Heart left ventricle (tissue), 16 donors: ENCODE results near the gene DUSP22. TPM values are rescaled to one million over a fixed set of nuclear protein-coding genes. Genes with fewer than 3 reads are reported as not detected.
A peak's percentile ranks its signal among the peaks of the same experiment; 100 is the strongest.

Source experiments
- ATAC-seq, 4 donors: fragments of 200-7000 bp; cut with Tn5 transposase; one replicate each; pipeline ENCODE4 v1.9.1; 2020 to 2022; ENCODE audit warnings: moderate library complexity in 4 of 4, mild to moderate bottlenecking in 3 of 4, moderate number of reproducible peaks in 1 of 4
- DNase-seq, 5 donors: peaks; one replicate each; pipeline ENCODE4 v3.0.0-alpha.2; 2020
- H3K27ac ChIP-seq, 12 donors: fragments of 200-600 bp; sonication (generic) in 4 of 12; one replicate each; pipeline versions ENCODE4 v1.5.0 to v1.8.0; 2016 to 2022; ENCODE audit warnings: mild to moderate bottlenecking in 2 of 12
- H3K27me3 ChIP-seq, 9 donors: fragments of 200-600 bp; sonication (generic) in 2 of 9; one replicate each; pipeline versions ENCODE4 v1.5.1 to v1.8.0; 2016 to 2022; ENCODE audit warnings: mild to moderate bottlenecking in 3 of 9
- H3K36me3 ChIP-seq, 9 donors: fragments of 200-600 bp; sonication (generic) in 2 of 9; one replicate each; pipeline versions ENCODE4 v1.5.0 to v1.8.0; 2018 to 2022; ENCODE audit warnings: mild to moderate bottlenecking in 2 of 9
- H3K4me1 ChIP-seq, 12 donors: fragments of 200-600 bp; sonication (generic) in 4 of 12; one replicate each; pipeline versions ENCODE4 v1.5.0 to v1.8.0; 2016 to 2022; ENCODE audit warnings: mild to moderate bottlenecking in 3 of 12
- H3K4me3 ChIP-seq, 12 donors: fragments of 200-600 bp; sonication (generic) in 4 of 12; one replicate each; pipeline versions ENCODE4 v1.5.0 to v1.8.0; 2017 to 2022; ENCODE audit warnings: mild to moderate bottlenecking in 9 of 12, moderate library complexity in 4 of 12
- H3K9me3 ChIP-seq, 12 donors: fragments of 200-600 bp; sonication (generic) in 4 of 12; one replicate each; pipeline versions ENCODE4 v1.5.0 to v1.8.0; 2016 to 2022; ENCODE audit warnings: mild to moderate bottlenecking in 1 of 12
- POLR2A ChIP-seq, 2 donors: fragments of 450-650 bp; IDR thresholded peaks; one replicate each; pipeline ENCODE4 v1.6.1; 2017; ENCODE audit warnings: antibody characterized with exemption in 2 of 2, mild to moderate bottlenecking in 2 of 2, moderate library complexity in 2 of 2
- WGBS, 4 donors: extraction: QIAGEN DNeasy Blood & Tissue Kit in 2 of 4; methylation state at CpG; one replicate each; pipeline versions ENCODE4 v1.1.5 to v1.1.7; 2013 to 2018; 5-methylcytosine and 5-hydroxymethylcytosine counted together
- intact Hi-C, 10 donors: fragments of 100-400 bp; cut with DNase I; formaldehyde crosslinking; loops; one replicate each; pipeline versions ENCODE4 v1.11.1 to v1.14.2; 2022
- polyA plus RNA-seq, 2 donors: library from polyadenylated mRNA; stranded (reverse); fragments of 200-250 nt; gene quantifications; one replicate each; pipeline ENCODE4 v1.2.3, GENCODE V29; 2013
- total RNA-seq, 9 donors: library from RNA; depleted of rRNA in 2 of 9; stranded (reverse); fragments of >200 nt in 2 of 9; fragmentation: NEBNext Ultra II Directional in 3 of 9; extraction: Animal tissue kit (Norgen Biotek cat#: 25700) in 3 of 9; gene quantifications; one replicate each; pipeline versions ENCODE4 v1.1.0 to v1.2.4, GENCODE V29; 2016 to 2023
- TF ChIP-seq, protein P1 (sequence below), 12 donors: fragments of 200-600 bp; sonication (generic) in 4 of 12; IDR thresholded peaks; one replicate each; pipeline versions ENCODE4 v1.5.0 to v1.8.0; 2018 to 2022; ENCODE audit warnings: antibody characterized with exemption in 12 of 12, mild to moderate bottlenecking in 5 of 12
- donor health status: ischemic (EF 13 %, LVEDD 7.1; RV severe dilation, severe dysfunction).
- donor health status: healthy with polysubstance abuse.
- donor health status: DM: no; HTN: yes; CAD: no.
- donor health status: DM: no; HTN: no; CAD: no.
- donor health status: ischemic (EF 25% LVEDD 6.9; RV normal size, moderate dysfunction).
- donor health status: ischemic (EF 25% LVEDD 5.7; RV mildly dilated, moderate dysfunction).
- donor health status: healthy.
- donor health status: DM: yes; HTN: yes; CAD: no.
- donor health status: ischemic (EF 35%, LVEDD 5.7; RV mildly dilated, moderate dysfunction).
- donor health status: nonischemic (EF 11% LVEDD 7.7; RV severe dilation, severe dysfunction).
- donor health status: DM: yes; HTN: yes; CAD: no.
- donor health status: PGD.
- donor health status: ischemic (EF 29% LVEDD 5.4; RV normal size, mild dysfunction).
- donor health status: nonischemic (EF 23%, LVEDD 6.1; RV moderate dilation, normal function).

The DUSP22 gene
- total and polyA plus RNA-seq, 11 donors: 33.4 to 79.9 (median 48.2) TPM

- ATAC-seq (peak in 1 of 4 donors; percentile 4), DNase-seq (peak in 1 of 5 donors; percentile 17)
- intact Hi-C loops: loop anchor here in 1 of 10 donors (10.0 kb wide), 1 partner anchor 142 kb away; no protein-coding TSS in a partner anchor
- no peak overlapping the region for H3K4me3 ChIP-seq
- no peak overlapping the region for H3K27ac ChIP-seq
- H3K27me3 ChIP-seq: peaks cover 0 to 39% (median 6%) of the 10 kb centered on the region in 9 donors
- TF ChIP-seq, protein P1, sequence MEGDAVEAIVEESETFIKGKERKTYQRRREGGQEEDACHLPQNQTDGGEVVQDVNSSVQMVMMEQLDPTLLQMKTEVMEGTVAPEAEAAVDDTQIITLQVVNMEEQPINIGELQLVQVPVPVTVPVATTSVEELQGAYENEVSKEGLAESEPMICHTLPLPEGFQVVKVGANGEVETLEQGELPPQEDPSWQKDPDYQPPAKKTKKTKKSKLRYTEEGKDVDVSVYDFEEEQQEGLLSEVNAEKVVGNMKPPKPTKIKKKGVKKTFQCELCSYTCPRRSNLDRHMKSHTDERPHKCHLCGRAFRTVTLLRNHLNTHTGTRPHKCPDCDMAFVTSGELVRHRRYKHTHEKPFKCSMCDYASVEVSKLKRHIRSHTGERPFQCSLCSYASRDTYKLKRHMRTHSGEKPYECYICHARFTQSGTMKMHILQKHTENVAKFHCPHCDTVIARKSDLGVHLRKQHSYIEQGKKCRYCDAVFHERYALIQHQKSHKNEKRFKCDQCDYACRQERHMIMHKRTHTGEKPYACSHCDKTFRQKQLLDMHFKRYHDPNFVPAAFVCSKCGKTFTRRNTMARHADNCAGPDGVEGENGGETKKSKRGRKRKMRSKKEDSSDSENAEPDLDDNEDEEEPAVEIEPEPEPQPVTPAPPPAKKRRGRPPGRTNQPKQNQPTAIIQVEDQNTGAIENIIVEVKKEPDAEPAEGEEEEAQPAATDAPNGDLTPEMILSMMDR (IDR thresholded peaks at IDR 0.05): no peak
- WGBS, 4 donors: 72 to 78% (median 75%) methylated on average over 19 of the region's 19 CpGs
- H3K36me3 ChIP-seq: no peaks in the 10 kb centered on the region
- H3K4me1 ChIP-seq: no peaks in the 10 kb centered on the region
- H3K9me3 ChIP-seq: peaks cover 0 to 12% (median 0%) of the 10 kb centered on the region in 12 donors
These were observed 74.4 kb downstream of the DUSP22 start for GRCh38 chr6:366389-367297.

DNA sequence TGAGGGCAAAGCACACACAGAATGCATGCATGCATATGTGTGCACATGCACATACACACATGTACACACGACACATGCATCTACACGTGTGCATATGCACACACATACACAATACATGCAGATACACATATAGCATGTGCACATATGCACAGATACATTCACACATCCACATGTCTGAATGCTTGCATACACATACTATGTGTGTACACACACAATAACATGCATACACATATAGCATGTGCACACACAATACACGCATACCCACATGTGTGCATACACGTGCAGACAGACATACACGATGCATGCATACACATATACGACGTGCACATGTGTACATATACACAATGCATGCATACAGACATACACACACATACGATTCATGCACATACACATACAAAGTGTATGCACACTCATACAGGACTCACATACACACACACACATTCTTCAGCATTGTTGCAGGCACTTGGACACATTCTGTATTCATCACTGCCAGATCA, 75.1 kb downstream of the DUSP22 start:
- intact Hi-C loops: loop anchor here in 1 of 10 donors (10.0 kb wide), 1 partner anchor 143 kb away; no protein-coding TSS in a partner anchor
- 77 to 84% (median 81%) methylated on average over 8 of the region's 8 CpGs for WGBS, 4 donors
- TF ChIP-seq POLR2A (IDR thresholded peaks at IDR 0.05): no peak
- TF ChIP-seq, protein P1 (IDR thresholded peaks at IDR 0.05): no peak
- Histone ChIP-seq H3K9me3 (peaks cover 0 to 12% (median 0%) of the 10 kb centered on the region in 12 donors), H3K27ac (no peak overlapping the region), H3K4me3 (no peak overlapping the region), H3K36me3 (no peaks in the 10 kb centered on the region), H3K27me3 (peaks cover 0 to 40% (median 7%) of the 10 kb centered on the region in 9 donors), H3K4me1 (no peaks in the 10 kb centered on the region)
- ATAC-seq (peak in 3 of 4 donors; percentile 14 to 54 (median 18)), DNase-seq (no peak)

DNA sequence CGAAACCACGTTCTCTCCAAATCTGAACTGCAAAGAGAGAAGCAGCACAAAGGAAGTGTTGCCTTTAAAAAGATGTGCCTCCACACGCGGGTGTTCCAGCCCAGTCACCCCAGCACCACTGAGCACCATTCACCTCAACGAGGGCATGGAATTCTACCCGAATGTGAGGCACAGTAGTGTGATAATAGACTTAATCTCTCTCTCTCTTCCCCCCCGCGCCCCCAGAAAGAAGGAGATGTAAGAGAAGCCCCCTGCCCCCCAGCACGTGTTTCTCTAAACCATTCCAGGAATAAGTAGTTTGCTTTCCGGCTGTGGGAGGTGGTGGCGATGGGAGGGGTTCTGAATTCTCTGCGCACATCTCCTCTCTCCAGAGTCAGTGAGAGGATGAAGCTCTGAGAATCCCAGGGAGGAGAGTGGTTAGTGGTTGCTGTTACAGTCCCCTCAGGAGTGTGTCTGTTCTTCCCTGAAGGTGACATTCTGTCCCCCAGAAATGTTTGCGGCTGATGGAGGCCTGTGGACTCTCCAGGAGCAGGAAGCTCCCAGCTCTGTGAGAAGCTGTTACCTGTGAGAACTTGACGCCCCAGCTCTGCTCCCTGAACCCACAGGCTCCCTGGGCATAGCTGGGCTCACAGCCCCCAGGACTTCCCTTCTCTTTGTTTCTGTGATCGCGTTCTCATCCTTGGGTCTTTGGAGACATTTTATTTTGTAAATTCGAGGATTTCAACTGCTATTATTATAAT, 75.8 kb downstream of the DUSP22 start:
- ATAC-seq (peak in 1 of 4 donors; percentile 16), DNase-seq (no peak)
- no peaks in the 10 kb centered on the region for H3K4me1 ChIP-seq
- intact Hi-C loops: loop anchor here in 1 of 10 donors (10.0 kb wide), 1 partner anchor 143 kb away; no protein-coding TSS in a partner anchor
- H3K36me3 ChIP-seq: no peaks in the 10 kb centered on the region
- TF ChIP-seq, protein P1 (IDR thresholded peaks at IDR 0.05): no peak
- no peak for TF ChIP-seq POLR2A (IDR thresholded peaks at IDR 0.05)
- H3K9me3 ChIP-seq: peaks cover 0 to 12% (median 0%) of the 10 kb centered on the region in 12 donors
- no peak overlapping the region for H3K27ac ChIP-seq
- H3K27me3 ChIP-seq: peaks cover 0 to 47% (median 10%) of the 10 kb centered on the region in 9 donors
- H3K4me3 ChIP-seq: no peak overlapping the region
- 71 to 78% (median 75%) methylated on average over 17 of the region's 17 CpGs for WGBS, 4 donors
